Heart left ventricle (tissue), 16 donors: ENCODE results near the gene MRPL49. TPM values are rescaled to one million over a fixed set of nuclear protein-coding genes. Genes with fewer than 3 reads are reported as not detected.
"Not testable (repeated sequence)": the region's sequence is repeated elsewhere in the genome, so short reads cannot be mapped to it uniquely, and the experiment has no call there.

Source experiments
- ATAC-seq, 4 donors: fragments of 200-7000 bp; cut with Tn5 transposase; one replicate each; pipeline ENCODE4 v1.9.1; 2020 to 2022; ENCODE audit warnings: moderate library complexity in 4 of 4, mild to moderate bottlenecking in 3 of 4, moderate number of reproducible peaks in 1 of 4
- DNase-seq, 5 donors: peaks; one replicate each; pipeline ENCODE4 v3.0.0-alpha.2; 2020
- H3K27ac ChIP-seq, 12 donors: fragments of 200-600 bp; sonication (generic) in 4 of 12; one replicate each; pipeline versions ENCODE4 v1.5.0 to v1.8.0; 2016 to 2022; ENCODE audit warnings: mild to moderate bottlenecking in 2 of 12
- H3K27me3 ChIP-seq, 9 donors: fragments of 200-600 bp; sonication (generic) in 2 of 9; one replicate each; pipeline versions ENCODE4 v1.5.1 to v1.8.0; 2016 to 2022; ENCODE audit warnings: mild to moderate bottlenecking in 3 of 9
- H3K36me3 ChIP-seq, 9 donors: fragments of 200-600 bp; sonication (generic) in 2 of 9; one replicate each; pipeline versions ENCODE4 v1.5.0 to v1.8.0; 2018 to 2022; ENCODE audit warnings: mild to moderate bottlenecking in 2 of 9
- H3K4me1 ChIP-seq, 12 donors: fragments of 200-600 bp; sonication (generic) in 4 of 12; one replicate each; pipeline versions ENCODE4 v1.5.0 to v1.8.0; 2016 to 2022; ENCODE audit warnings: mild to moderate bottlenecking in 3 of 12
- H3K4me3 ChIP-seq, 12 donors: fragments of 200-600 bp; sonication (generic) in 4 of 12; one replicate each; pipeline versions ENCODE4 v1.5.0 to v1.8.0; 2017 to 2022; ENCODE audit warnings: mild to moderate bottlenecking in 9 of 12, moderate library complexity in 4 of 12
- H3K9me3 ChIP-seq, 12 donors: fragments of 200-600 bp; sonication (generic) in 4 of 12; one replicate each; pipeline versions ENCODE4 v1.5.0 to v1.8.0; 2016 to 2022; ENCODE audit warnings: mild to moderate bottlenecking in 1 of 12
- POLR2A ChIP-seq, 2 donors: fragments of 450-650 bp; IDR thresholded peaks; one replicate each; pipeline ENCODE4 v1.6.1; 2017; ENCODE audit warnings: antibody characterized with exemption in 2 of 2, mild to moderate bottlenecking in 2 of 2, moderate library complexity in 2 of 2
- WGBS, 4 donors: extraction: QIAGEN DNeasy Blood & Tissue Kit in 2 of 4; methylation state at CpG; one replicate each; pipeline versions ENCODE4 v1.1.5 to v1.1.7; 2013 to 2018; 5-methylcytosine and 5-hydroxymethylcytosine counted together
- intact Hi-C, 10 donors: fragments of 100-400 bp; cut with DNase I; formaldehyde crosslinking; loops; one replicate each; pipeline versions ENCODE4 v1.11.1 to v1.14.2; 2022
- polyA plus RNA-seq, 2 donors: library from polyadenylated mRNA; stranded (reverse); fragments of 200-250 nt; gene quantifications; one replicate each; pipeline ENCODE4 v1.2.3, GENCODE V29; 2013
- total RNA-seq, 9 donors: library from RNA; depleted of rRNA in 2 of 9; stranded (reverse); fragments of >200 nt in 2 of 9; fragmentation: NEBNext Ultra II Directional in 3 of 9; extraction: Animal tissue kit (Norgen Biotek cat#: 25700) in 3 of 9; gene quantifications; one replicate each; pipeline versions ENCODE4 v1.1.0 to v1.2.4, GENCODE V29; 2016 to 2023
- TF ChIP-seq, protein P1 (sequence below), 12 donors: fragments of 200-600 bp; sonication (generic) in 4 of 12; IDR thresholded peaks; one replicate each; pipeline versions ENCODE4 v1.5.0 to v1.8.0; 2018 to 2022; ENCODE audit warnings: antibody characterized with exemption in 12 of 12, mild to moderate bottlenecking in 5 of 12
- donor health status: ischemic (EF 13 %, LVEDD 7.1; RV severe dilation, severe dysfunction).
- donor health status: healthy with polysubstance abuse.
- donor health status: DM: no; HTN: yes; CAD: no.
- donor health status: DM: no; HTN: no; CAD: no.
- donor health status: ischemic (EF 25% LVEDD 6.9; RV normal size, moderate dysfunction).
- donor health status: ischemic (EF 25% LVEDD 5.7; RV mildly dilated, moderate dysfunction).
- donor health status: healthy.
- donor health status: DM: yes; HTN: yes; CAD: no.
- donor health status: ischemic (EF 35%, LVEDD 5.7; RV mildly dilated, moderate dysfunction).
- donor health status: nonischemic (EF 11% LVEDD 7.7; RV severe dilation, severe dysfunction).
- donor health status: DM: yes; HTN: yes; CAD: no.
- donor health status: PGD.
- donor health status: ischemic (EF 29% LVEDD 5.4; RV normal size, mild dysfunction).
- donor health status: nonischemic (EF 23%, LVEDD 6.1; RV moderate dilation, normal function).

MRPL49 gene
- total and polyA plus RNA-seq, 11 donors: 13.7 to 66.6 (median 42.1) TPM

DNA sequence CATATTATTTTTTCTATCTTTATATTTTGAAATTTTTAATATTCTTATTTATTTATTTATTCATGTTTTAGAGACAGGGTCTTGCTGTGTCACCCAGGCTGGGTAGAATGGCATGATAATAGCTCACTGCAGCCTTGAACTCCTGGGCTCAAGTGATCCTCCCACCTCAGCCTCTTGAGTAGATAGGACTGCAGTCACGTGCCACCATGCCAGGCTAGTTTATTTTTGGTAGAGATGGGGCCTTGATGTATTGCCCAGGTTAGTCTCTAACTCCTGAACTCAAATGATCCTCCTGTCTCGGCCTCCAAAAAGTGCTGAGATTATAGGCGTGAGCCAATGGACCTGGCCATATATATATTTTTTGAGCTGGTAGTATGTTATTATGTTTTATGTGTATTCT, 45.5 kb downstream of the MRPL49 start:
- H3K9me3 ChIP-seq: no peaks in the 10 kb centered on the region
- no peak for TF ChIP-seq POLR2A (IDR thresholded peaks at IDR 0.05)
- TF ChIP-seq, protein P1, sequence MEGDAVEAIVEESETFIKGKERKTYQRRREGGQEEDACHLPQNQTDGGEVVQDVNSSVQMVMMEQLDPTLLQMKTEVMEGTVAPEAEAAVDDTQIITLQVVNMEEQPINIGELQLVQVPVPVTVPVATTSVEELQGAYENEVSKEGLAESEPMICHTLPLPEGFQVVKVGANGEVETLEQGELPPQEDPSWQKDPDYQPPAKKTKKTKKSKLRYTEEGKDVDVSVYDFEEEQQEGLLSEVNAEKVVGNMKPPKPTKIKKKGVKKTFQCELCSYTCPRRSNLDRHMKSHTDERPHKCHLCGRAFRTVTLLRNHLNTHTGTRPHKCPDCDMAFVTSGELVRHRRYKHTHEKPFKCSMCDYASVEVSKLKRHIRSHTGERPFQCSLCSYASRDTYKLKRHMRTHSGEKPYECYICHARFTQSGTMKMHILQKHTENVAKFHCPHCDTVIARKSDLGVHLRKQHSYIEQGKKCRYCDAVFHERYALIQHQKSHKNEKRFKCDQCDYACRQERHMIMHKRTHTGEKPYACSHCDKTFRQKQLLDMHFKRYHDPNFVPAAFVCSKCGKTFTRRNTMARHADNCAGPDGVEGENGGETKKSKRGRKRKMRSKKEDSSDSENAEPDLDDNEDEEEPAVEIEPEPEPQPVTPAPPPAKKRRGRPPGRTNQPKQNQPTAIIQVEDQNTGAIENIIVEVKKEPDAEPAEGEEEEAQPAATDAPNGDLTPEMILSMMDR (IDR thresholded peaks at IDR 0.05): no peak
- peaks cover 0 to 7% (median 0%) of the 10 kb centered on the region in 12 donors for H3K4me1 ChIP-seq
- intact Hi-C loops: no loop called here
- no peaks in the 10 kb centered on the region for H3K36me3 ChIP-seq
- H3K27ac ChIP-seq: no peak overlapping the region
- WGBS, 4 donors: 85 to 91% (median 87%) methylated on average over 3 of the region's 3 CpGs
- no peak overlapping the region for H3K4me3 ChIP-seq
- ATAC-seq (no peak), DNase-seq (no peak)
- no peaks in the 10 kb centered on the region for H3K27me3 ChIP-seq

DNA sequence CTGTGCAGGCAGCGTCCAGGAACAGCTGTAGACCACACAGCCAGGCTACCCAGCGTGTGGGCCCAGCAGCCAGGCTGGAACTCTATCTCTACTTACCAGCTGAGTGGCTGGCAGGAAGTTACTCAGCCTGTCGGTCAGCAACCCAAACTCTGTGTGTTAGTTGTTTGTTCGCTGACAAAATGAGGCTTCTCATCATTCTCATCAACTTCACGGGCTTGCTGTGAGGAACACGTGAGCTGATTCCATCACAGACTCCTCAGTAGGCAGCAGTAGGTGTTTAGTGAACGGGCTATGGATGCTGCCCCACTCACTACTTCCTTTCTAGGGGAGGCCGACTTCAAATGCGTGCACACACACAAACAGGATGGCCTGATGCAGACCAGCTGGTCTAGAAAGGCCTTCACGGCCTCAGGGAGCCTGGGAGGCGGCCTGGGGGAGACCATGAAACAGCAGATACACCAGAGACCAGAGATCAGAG, 47.1 kb downstream of the MRPL49 start:
- ATAC-seq: no peak
- 69 to 73% (median 71%) methylated on average over 11 of the region's 11 CpGs for WGBS, 4 donors
- no peak for TF ChIP-seq POLR2A (IDR thresholded peaks at IDR 0.05)
- TF ChIP-seq, protein P1 (IDR thresholded peaks at IDR 0.05): no peak

DNA sequence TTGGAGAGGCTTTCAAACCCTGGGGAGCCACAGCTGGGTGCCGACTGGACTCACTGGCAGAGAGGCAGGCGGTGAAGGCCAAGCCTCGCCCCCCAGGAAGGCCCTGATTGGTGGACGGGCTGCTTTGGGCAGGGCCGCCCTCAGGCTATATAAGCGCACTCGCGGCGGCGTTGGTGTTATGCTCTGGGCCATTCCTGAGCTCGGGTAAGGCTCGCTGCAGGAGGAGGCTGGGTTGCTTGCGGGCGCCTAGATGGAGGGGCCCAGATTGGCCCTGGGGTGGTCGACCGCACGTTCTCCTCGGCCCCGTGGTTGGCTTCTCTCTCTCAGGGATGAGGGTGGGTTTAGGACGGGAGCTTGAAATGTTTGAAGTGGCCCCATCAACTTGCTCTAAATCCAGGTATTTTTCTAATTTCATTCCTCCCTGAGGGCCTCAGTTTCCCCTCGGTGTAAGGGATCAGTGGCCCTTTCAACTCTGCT, 48.0 kb downstream of the MRPL49 start, which contains the start of gene SPDYC:
SPDYC (plus strand) TSS at position 176 of the 477 bp plus-strand sequence. CDS start 1,125 bp downstream, outside the sequence.
- WGBS, 4 donors: 91 to 97% (median 94%) methylated on average over 8 to 21 of the region's 21 CpGs

More for the DNA sequence above, 47.1 kb downstream of the MRPL49 start:
- H3K27ac ChIP-seq: no peak overlapping the region
- H3K36me3 ChIP-seq: no peaks in the 10 kb centered on the region
- H3K4me3 ChIP-seq: no peak overlapping the region
- no peaks in the 10 kb centered on the region for H3K27me3 ChIP-seq
- H3K4me1 ChIP-seq: peaks cover 0 to 7% (median 0%) of the 10 kb centered on the region in 12 donors
- intact Hi-C loops: no loop called here
- no peak for DNase-seq
- H3K9me3 ChIP-seq: no peaks in the 10 kb centered on the region

DNA sequence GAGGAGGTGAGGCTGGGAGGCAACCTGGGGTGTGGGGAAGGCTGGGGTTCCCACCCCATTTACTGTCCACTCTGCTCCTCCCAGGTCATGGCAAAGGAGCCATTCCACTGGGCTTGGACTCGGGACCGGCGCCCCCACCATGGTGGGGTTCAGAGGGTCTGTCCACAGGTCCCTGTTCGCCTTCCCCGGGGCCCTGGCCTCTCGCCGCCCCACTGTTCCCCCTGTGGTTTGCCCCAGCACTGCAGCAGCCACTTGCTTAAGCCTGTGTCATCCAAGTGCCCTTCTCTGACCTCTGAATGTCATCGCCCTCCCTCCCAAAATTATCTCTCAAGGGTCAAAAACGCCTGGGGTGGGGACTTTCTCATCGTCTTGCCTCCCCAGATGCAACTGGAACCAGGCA, 50.5 kb downstream of the MRPL49 start:
- intact Hi-C loops: loop anchor here in 1 of 10 donors (5.0 kb wide), 1 partner anchor 35 kb away; no protein-coding TSS in a partner anchor
- no peaks in the 10 kb centered on the region for H3K36me3 ChIP-seq
- H3K9me3 ChIP-seq: no peaks in the 10 kb centered on the region
- no peak overlapping the region for H3K4me3 ChIP-seq
- DNase-seq (no peak), ATAC-seq (no peak)
- no peak overlapping the region for H3K27ac ChIP-seq
- TF ChIP-seq POLR2A (IDR thresholded peaks at IDR 0.05): no peak
- TF ChIP-seq, protein P1 (IDR thresholded peaks at IDR 0.05): no peak
- 75 to 81% (median 77%) methylated on average over 7 to 10 of the region's 10 CpGs for WGBS, 4 donors
- H3K27me3 ChIP-seq: no peaks in the 10 kb centered on the region
- H3K4me1 ChIP-seq: peaks cover 0 to 7% (median 0%) of the 10 kb centered on the region in 12 donors

More for the DNA sequence above, 48.0 kb downstream of the MRPL49 start, which contains the start of gene SPDYC:
- intact Hi-C loops: loop anchor here in 1 of 10 donors (5.0 kb wide), 1 partner anchor 33 kb away; no protein-coding TSS in a partner anchor
- H3K27ac ChIP-seq: no peak within 1 kb of the TSS
- peaks cover 0 to 7% (median 0%) of the 10 kb centered on the region in 12 donors for H3K4me1 ChIP-seq
- H3K27me3 ChIP-seq: no peaks in the 10 kb centered on the region
- H3K9me3 ChIP-seq: no peaks in the 10 kb centered on the region
- no peak for DNase-seq
- no peaks in the 10 kb centered on the region for H3K36me3 ChIP-seq
- TF ChIP-seq, protein P1 (IDR thresholded peaks at IDR 0.05): no peak
- no peak for TF ChIP-seq POLR2A (IDR thresholded peaks at IDR 0.05)
- H3K4me3 ChIP-seq: no peak within 1 kb of the TSS
- peak in 1 of 4 donors; percentile 31 for ATAC-seq

DNA sequence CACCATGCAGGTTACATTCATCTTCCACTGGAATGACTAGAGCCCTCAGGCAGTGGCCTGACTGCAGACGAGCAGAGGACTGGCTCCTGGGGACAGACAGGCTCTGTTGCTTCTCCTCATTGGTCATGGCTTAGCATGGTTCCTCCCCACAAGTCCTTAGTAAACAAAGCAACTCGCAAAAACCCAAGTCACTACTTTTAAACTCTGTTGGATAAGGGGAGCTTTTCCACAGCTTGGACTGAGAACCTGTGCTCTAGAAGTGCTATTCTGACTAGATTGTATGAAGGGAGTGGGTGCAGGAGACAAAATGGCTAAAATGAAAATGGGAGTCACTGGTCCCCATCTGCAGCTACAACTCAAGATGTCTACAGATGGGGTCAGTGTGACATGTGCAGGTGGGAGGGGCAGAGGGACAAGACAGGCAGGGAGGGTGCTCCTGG, 52.5 kb downstream of the MRPL49 start:
- 47 to 70% (median 66%) methylated on average over 2 of the region's 2 CpGs for WGBS, 4 donors
- H3K36me3 ChIP-seq, H3K27me3 ChIP-seq, H3K27ac ChIP-seq, H3K4me3 ChIP-seq, H3K4me1 ChIP-seq, H3K9me3 ChIP-seq, DNase-seq, ATAC-seq: not testable (repeated sequence)
- intact Hi-C loops: loop anchor here in 1 of 10 donors (5.0 kb wide), 1 partner anchor 37 kb away; no protein-coding TSS in a partner anchor
